Mesendoderm (in vitro differentiated cells): ENCODE results near the gene CLDN9.

ENCODE experiments used
- DNase-seq: peaks from one replicate; pipeline ENCODE4 v3.0.0; 2013
- H2AK5ac ChIP-seq: 2 replicates; pipeline ENCODE4 v1.6.1; 2013; ENCODE audit warnings: low read length, inconsistent platforms
- H2BK120ac ChIP-seq: 2 replicates; pipeline ENCODE4 v1.6.1; 2013; ENCODE audit warnings: low read depth, mild to moderate bottlenecking, low read length, moderate library complexity, mixed read lengths
- H2BK15ac ChIP-seq: replicated peaks from 2 replicates; pipeline ENCODE4 v1.6.1; 2013; ENCODE audit warnings: low read depth, mild to moderate bottlenecking, moderate library complexity
- H2BK5ac ChIP-seq: 2 replicates; pipeline ENCODE4 v1.6.1; 2013; ENCODE audit warnings: low read length, inconsistent platforms
- H3K18ac ChIP-seq: 2 replicates; pipeline ENCODE4 v1.6.1; 2013; ENCODE audit warnings: mild to moderate bottlenecking, low read length, mixed read lengths
- H3K23ac ChIP-seq: one replicate; pipeline ENCODE4 v1.6.1; 2013; ENCODE audit warnings: low read length
- H3K27ac ChIP-seq: 2 replicates; pipeline ENCODE4 v1.5.1; 2013; ENCODE audit warnings: low read depth, mild to moderate bottlenecking, inconsistent platforms, low read length, moderate library complexity
- H3K27me3 ChIP-seq: 2 replicates; pipeline ENCODE4 v1.6.1; 2013; ENCODE audit warnings: low read length, control low read depth, mild to moderate bottlenecking, inconsistent platforms; ENCODE audit not compliant: insufficient read depth, poor library complexity
- H3K36me3 ChIP-seq: 2 replicates; pipeline ENCODE4 v1.6.1; 2013; ENCODE audit warnings: low read length, inconsistent platforms; ENCODE audit not compliant: control insufficient read depth, insufficient read depth
- H3K4ac ChIP-seq: one replicate; pipeline ENCODE4 v1.6.1; 2013; ENCODE audit warnings: low read depth, mild to moderate bottlenecking, low read length, moderate library complexity
- H3K4me1 ChIP-seq: 2 replicates; pipeline ENCODE4 v1.6.1; 2013; ENCODE audit warnings: low read depth, low read length, inconsistent platforms; ENCODE audit not compliant: control insufficient read depth
- H3K4me2 ChIP-seq: 2 replicates; pipeline ENCODE4 v1.6.1; 2013; ENCODE audit warnings: low read length
- H3K4me3 ChIP-seq: 2 replicates; pipeline ENCODE4 v1.5.1; 2013; ENCODE audit warnings: mild to moderate bottlenecking, low read length
- H3K56ac ChIP-seq: one replicate; pipeline ENCODE4 v1.6.1; 2013; ENCODE audit warnings: low read length
- H3K79me1 ChIP-seq: 2 replicates; pipeline ENCODE4 v1.6.1; 2013; ENCODE audit warnings: low read length, inconsistent platforms
- H3K79me2 ChIP-seq: 2 replicates; pipeline ENCODE4 v1.6.1; 2013; ENCODE audit warnings: mild to moderate bottlenecking, low read length; ENCODE audit not compliant: control insufficient read depth, insufficient read depth
- H3K9ac ChIP-seq: 2 replicates; pipeline ENCODE4 v1.6.1; 2013; ENCODE audit warnings: low read length, inconsistent platforms
- H4K5ac ChIP-seq: one replicate; pipeline ENCODE4 v1.6.1; 2013; ENCODE audit warnings: low read length
- H4K8ac ChIP-seq: one replicate; pipeline ENCODE4 v1.6.1; 2013; ENCODE audit warnings: low read depth, mild to moderate bottlenecking, control low read depth, low read length, moderate library complexity
- WGBS: extraction: QIAGEN DNeasy Blood & Tissue Kit; methylation state at CpG from one replicate; pipeline ENCODE4 v1.1.7; 2013; ENCODE audit warnings: low lambda C conversion rate, missing lambda C conversion rate; ENCODE audit not compliant: insufficient coverage; ENCODE audit errors: extremely low coverage; 5-methylcytosine and 5-hydroxymethylcytosine counted together

The CLDN9 gene

GRCh38 chr16:3004781-3005284 lies 7.9 kb upstream of the CLDN9 start:
- no peaks in the 10 kb centered on the region for H3K79me1 ChIP-seq
- no peak overlapping the region for H4K5ac ChIP-seq
- no peaks in the 10 kb centered on the region for H3K36me3 ChIP-seq
- H3K9ac ChIP-seq: peak overlapping the region; percentile 48
- WGBS: no CpG with 5 or more reads among the region's 25 CpGs
- peak; percentile 71 for DNase-seq
- no peak overlapping the region for H2BK5ac ChIP-seq
- H3K4me1 ChIP-seq: peaks cover 23% of the 10 kb centered on the region
- no peak overlapping the region for H2BK120ac ChIP-seq
- H3K4me3 ChIP-seq: no peak overlapping the region
- peak overlapping the region; percentile 71 for H3K4me2 ChIP-seq
- peak overlapping the region; percentile 67 for H3K56ac ChIP-seq
- no peak overlapping the region for H3K18ac ChIP-seq
- no peak overlapping the region for H3K4ac ChIP-seq
- H3K27me3 ChIP-seq: no peaks in the 10 kb centered on the region
- H2BK15ac ChIP-seq: no peak overlapping the region
- H2AK5ac ChIP-seq: no peak overlapping the region
- peak overlapping the region; percentile 3 for H3K23ac ChIP-seq
- no peaks in the 10 kb centered on the region for H3K79me2 ChIP-seq
- H3K27ac ChIP-seq: no peak overlapping the region
- H4K8ac ChIP-seq: no peak overlapping the region

GRCh38 chr16:3007059-3007956 lies 5.4 kb upstream of the CLDN9 start:
- peak overlapping the region; percentile 89 for H3K56ac ChIP-seq
- peak overlapping the region; percentile 67 for H3K23ac ChIP-seq
- WGBS: no CpG with 5 or more reads among the region's 13 CpGs
- no peak overlapping the region for H3K4me3 ChIP-seq
- H2AK5ac ChIP-seq: peak overlapping the region; percentile 86
- peak overlapping the region; percentile 81 for H3K18ac ChIP-seq
- peak overlapping the region; percentile 14 for H2BK15ac ChIP-seq
- no peaks in the 10 kb centered on the region for H3K79me2 ChIP-seq
- H3K9ac ChIP-seq: peak overlapping the region; percentile 66
- H2BK120ac ChIP-seq: peak overlapping the region; percentile 64
- peak; percentile 47 for DNase-seq
- peak overlapping the region; percentile 78 for H3K27ac ChIP-seq
- peak overlapping the region; percentile 65 for H3K4ac ChIP-seq
- peak overlapping the region; percentile 68 for H3K4me2 ChIP-seq
- no peaks in the 10 kb centered on the region for H3K79me1 ChIP-seq
- H3K36me3 ChIP-seq: no peaks in the 10 kb centered on the region
- H4K5ac ChIP-seq: no peak overlapping the region
- H4K8ac ChIP-seq: no peak overlapping the region
- H3K27me3 ChIP-seq: no peaks in the 10 kb centered on the region
- H2BK5ac ChIP-seq: peak overlapping the region; percentile 95
- peaks cover 23% of the 10 kb centered on the region for H3K4me1 ChIP-seq

GRCh38 chr16:3007957-3008689 lies 4.6 kb upstream of the CLDN9 start:
- H2AK5ac ChIP-seq: peak overlapping the region; percentile 86
- H3K79me2 ChIP-seq: no peaks in the 10 kb centered on the region
- peak overlapping the region; percentile 67 for H3K23ac ChIP-seq
- H3K27me3 ChIP-seq: no peaks in the 10 kb centered on the region
- H4K8ac ChIP-seq: no peak overlapping the region
- no peak overlapping the region for H2BK15ac ChIP-seq
- H3K9ac ChIP-seq: peak overlapping the region; percentile 66
- no peak overlapping the region for H3K4me3 ChIP-seq
- peak overlapping the region; percentile 65 for H3K4ac ChIP-seq
- peak overlapping the region; percentile 95 for H2BK5ac ChIP-seq
- H3K27ac ChIP-seq: peak overlapping the region; percentile 78
- peak overlapping the region; percentile 68 for H3K4me2 ChIP-seq
- H3K79me1 ChIP-seq: no peaks in the 10 kb centered on the region
- no peaks in the 10 kb centered on the region for H3K36me3 ChIP-seq
- peaks cover 23% of the 10 kb centered on the region for H3K4me1 ChIP-seq
- no peak overlapping the region for H4K5ac ChIP-seq
- peak overlapping the region; percentile 81 for H3K18ac ChIP-seq
- peak; percentile 97 for DNase-seq
- peak overlapping the region; percentile 89 for H3K56ac ChIP-seq
- no CpG with 5 or more reads among the region's 17 CpGs for WGBS
- peak overlapping the region; percentile 64 for H2BK120ac ChIP-seq

GRCh38 chr16:3008690-3009037 lies 4.1 kb upstream of the CLDN9 start:
- peak overlapping the region; percentile 53 for H3K27ac ChIP-seq

GRCh38 chr16:3009568-3010390 lies 2.9 kb upstream of the CLDN9 start:
- Histone ChIP-seq H3K18ac (peak overlapping the region; percentile 81), H3K4ac (peak overlapping the region; percentile 41), H2BK15ac (no peak overlapping the region), H2AK5ac (no peak overlapping the region), H2BK5ac (peak overlapping the region; percentile 35), H3K4me1 (peaks cover 23% of the 10 kb centered on the region), H3K27ac (peak overlapping the region; percentile 85), H4K5ac (no peak overlapping the region), H3K79me2 (no peaks in the 10 kb centered on the region), H3K36me3 (peaks cover under 1% of the 10 kb centered on the region), H3K23ac (no peak overlapping the region), H3K9ac (peak overlapping the region; percentile 52), H3K4me3 (no peak overlapping the region), H3K4me2 (peak overlapping the region; percentile 21), H3K27me3 (no peaks in the 10 kb centered on the region), H2BK120ac (peak overlapping the region; percentile 36), H3K79me1 (no peaks in the 10 kb centered on the region), H4K8ac (no peak overlapping the region), H3K56ac (peak overlapping the region; percentile 78)
- no CpG with 5 or more reads among the region's 21 CpGs for WGBS
- peak; percentile 97 for DNase-seq

More at GRCh38 chr16:3008690-3009037, 4.1 kb upstream of the CLDN9 start:
- H3K18ac ChIP-seq: peak overlapping the region; percentile 19
- peak overlapping the region; percentile 2 for H3K9ac ChIP-seq
- H2BK5ac ChIP-seq: peak overlapping the region; percentile 82
- H3K27me3 ChIP-seq: no peaks in the 10 kb centered on the region
- no peak overlapping the region for H3K23ac ChIP-seq
- peaks cover 23% of the 10 kb centered on the region for H3K4me1 ChIP-seq
- H3K36me3 ChIP-seq: no peaks in the 10 kb centered on the region
- no peak overlapping the region for H4K5ac ChIP-seq
- peak overlapping the region; percentile 78 for H3K56ac ChIP-seq
- H2BK15ac ChIP-seq: no peak overlapping the region
- no peaks in the 10 kb centered on the region for H3K79me1 ChIP-seq
- no peak overlapping the region for H3K4ac ChIP-seq
- no peak overlapping the region for H4K8ac ChIP-seq
- no peak overlapping the region for H3K4me3 ChIP-seq
- no peak overlapping the region for H2BK120ac ChIP-seq
- no peak for DNase-seq
- peak overlapping the region; percentile 25 for H2AK5ac ChIP-seq
- no CpG with 5 or more reads among the region's 4 CpGs for WGBS
- no peaks in the 10 kb centered on the region for H3K79me2 ChIP-seq
- H3K4me2 ChIP-seq: no peak overlapping the region
